NCI-H2196 treated with DMSO at 0.1 percent for 48 hours (cell line): Measurements from ENCODE around the gene ADCY10.
"Not testable (repeated sequence)": the region's sequence is repeated elsewhere in the genome, so short reads cannot be mapped to it uniquely, and the experiment has no call there.

Source experiments
- DNase-seq: peaks from one replicate; lab custom pipeline; 2025; ENCODE audit not compliant: unreplicated experiment; lab: John Stamatoyannopoulos, UW

ADCY10 gene, protein sequence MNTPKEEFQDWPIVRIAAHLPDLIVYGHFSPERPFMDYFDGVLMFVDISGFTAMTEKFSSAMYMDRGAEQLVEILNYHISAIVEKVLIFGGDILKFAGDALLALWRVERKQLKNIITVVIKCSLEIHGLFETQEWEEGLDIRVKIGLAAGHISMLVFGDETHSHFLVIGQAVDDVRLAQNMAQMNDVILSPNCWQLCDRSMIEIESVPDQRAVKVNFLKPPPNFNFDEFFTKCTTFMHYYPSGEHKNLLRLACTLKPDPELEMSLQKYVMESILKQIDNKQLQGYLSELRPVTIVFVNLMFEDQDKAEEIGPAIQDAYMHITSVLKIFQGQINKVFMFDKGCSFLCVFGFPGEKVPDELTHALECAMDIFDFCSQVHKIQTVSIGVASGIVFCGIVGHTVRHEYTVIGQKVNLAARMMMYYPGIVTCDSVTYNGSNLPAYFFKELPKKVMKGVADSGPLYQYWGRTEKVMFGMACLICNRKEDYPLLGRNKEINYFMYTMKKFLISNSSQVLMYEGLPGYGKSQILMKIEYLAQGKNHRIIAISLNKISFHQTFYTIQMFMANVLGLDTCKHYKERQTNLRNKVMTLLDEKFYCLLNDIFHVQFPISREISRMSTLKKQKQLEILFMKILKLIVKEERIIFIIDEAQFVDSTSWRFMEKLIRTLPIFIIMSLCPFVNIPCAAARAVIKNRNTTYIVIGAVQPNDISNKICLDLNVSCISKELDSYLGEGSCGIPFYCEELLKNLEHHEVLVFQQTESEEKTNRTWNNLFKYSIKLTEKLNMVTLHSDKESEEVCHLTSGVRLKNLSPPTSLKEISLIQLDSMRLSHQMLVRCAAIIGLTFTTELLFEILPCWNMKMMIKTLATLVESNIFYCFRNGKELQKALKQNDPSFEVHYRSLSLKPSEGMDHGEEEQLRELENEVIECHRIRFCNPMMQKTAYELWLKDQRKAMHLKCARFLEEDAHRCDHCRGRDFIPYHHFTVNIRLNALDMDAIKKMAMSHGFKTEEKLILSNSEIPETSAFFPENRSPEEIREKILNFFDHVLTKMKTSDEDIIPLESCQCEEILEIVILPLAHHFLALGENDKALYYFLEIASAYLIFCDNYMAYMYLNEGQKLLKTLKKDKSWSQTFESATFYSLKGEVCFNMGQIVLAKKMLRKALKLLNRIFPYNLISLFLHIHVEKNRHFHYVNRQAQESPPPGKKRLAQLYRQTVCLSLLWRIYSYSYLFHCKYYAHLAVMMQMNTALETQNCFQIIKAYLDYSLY (N-terminal part only)

DNA sequence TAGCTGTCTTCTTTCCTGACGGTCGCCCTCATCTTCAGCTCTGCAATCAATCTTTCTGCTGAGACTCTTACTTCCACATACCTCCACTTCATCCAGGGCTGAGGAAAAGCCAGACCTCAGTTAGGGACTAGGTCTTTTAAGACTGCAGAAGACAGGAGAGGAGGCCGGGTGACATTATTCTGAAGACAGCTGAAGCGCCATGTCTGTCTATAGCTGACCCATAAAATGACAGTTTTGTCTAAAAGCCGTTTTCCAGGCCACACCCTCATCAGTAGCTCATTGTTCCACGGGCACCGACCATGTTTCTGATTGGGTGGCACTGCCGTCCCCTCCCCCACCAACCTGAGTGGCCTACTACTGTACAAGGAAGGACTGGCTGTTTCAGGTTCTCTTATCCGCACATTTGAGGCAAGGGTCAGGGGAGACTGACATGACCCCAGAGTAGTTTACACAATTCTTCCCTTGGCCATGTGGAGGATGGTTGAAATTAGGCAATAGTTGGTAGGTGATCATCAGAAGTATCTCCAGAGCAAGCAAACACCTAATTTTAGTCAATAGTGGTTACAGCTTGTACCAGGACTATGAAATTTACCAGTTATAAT is at the start of gene ADCY10:
Gene ADCY10, minus strand, starts transcription at position 240 of the 602 bp plus-strand sequence. CDS start 8,994 bp downstream, outside the sequence.
- DNase-seq, result no peak

DNA sequence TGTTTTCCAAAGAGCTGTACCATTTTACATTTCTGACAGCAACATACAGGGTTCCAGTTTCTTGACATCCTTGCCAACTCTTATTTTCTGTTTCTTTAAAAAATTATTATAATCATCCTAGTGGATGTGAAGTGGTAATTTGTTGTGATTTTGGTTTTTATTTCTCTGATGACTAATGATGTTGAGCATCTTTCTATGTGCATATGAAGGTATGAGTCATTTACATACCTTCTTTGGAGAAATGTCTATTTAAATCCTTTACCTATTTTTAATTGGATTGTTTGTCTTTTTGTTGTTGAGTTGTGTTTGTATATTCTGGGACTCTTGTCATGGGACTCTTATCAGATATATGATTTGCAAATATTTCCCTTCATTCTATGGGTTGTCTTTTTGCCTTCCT is 43.8 kb upstream of the ADCY10 start:
- no peak for DNase-seq

DNA sequence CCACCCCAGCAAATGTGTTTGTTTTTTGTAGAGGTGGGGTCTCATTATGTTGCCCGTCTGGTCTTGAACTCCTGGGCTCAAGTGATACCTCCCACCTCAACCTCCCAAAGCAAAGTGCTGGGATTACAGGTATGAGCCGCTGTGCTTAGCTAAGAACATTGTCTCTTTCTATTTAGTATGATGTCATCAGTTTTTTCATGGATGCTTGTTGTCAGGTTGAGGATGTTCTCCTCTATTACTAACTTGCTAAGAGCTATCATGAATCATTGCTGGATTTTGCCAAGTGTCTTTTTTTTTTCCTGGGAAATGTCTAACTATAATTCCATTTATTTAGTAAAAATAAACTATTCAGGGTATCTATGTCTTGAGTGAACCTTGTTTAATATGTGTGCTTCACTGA is 42.0 kb upstream of the ADCY10 start:
- no peak for DNase-seq

DNA sequence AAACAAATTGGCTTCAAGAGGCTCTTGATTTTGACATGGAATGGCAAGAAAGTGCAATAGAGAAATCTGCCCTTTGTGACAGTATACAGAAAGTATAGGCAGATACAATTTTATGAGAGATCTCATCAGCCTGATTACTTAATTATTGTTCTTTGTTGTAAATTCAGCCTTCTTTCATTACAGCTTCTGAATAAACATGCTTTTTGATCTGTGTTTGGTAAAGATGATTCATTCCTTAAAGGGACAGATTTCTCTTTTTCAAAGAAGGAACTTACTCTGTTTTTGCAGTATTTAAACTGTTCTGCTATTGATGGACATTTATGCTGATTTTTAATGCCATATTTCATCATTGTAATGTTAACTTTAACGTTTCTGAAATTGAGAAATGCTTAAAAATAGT is 36.6 kb upstream of the ADCY10 start:
- no peak for DNase-seq

DNA sequence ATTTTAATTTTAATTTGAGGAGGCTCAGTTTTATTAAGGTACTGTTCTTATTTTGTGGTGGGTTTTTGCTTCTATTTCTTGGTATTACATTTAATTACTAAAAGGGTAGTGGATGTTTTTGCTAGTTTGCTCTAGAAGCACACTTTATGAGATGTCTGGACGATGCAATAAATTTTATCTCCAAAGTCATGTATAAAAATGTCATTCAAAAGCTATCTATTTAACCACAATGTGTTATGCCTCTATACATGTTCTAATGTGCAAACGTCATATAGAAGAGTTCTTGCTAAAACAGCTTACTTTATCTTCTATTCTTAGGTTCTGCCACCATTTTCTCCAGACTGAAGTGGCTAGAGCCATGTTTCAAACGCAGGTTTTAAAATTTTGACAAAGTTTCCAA is 35.9 kb upstream of the ADCY10 start:
- DNase-seq, result no peak

DNA sequence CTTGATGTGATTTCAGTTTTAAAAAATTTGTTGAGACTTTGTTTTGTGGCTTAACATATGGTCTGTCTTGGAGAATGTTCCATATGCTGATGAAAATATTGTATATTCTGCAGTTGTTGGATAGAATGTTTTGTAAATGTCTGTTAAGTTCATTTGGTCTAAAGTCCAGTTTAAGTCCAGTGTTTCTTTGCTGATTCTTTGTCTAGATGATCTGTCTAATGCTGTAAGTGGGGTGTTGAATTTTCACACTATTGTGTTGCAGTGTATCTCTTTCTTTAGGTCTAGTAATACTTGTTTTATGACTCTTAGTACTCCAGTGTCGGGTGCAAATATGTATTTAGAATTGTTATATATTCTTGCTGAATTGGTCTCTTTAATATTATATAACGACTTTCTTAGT is 33.8 kb upstream of the ADCY10 start:
- DNase-seq, result no peak

DNA sequence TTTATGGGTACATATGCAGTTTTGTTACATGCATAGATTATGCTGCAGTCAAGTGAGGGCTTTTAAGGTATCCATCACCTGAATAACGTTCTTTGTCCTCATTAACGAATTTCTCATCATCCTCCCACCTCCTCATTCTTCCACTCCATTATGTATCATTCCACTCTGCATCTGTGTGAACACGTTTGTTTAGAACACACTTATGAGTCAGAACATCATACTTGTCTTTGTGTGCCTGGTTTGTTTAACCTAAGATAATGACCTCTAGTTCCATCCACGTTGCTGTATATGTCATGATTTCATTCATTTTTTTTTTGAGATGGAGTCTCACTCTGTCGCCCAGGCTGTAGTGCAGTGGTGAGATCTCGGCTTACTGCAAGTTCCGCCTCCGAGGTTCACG is 29.6 kb upstream of the ADCY10 start:
- no peak for DNase-seq

DNA sequence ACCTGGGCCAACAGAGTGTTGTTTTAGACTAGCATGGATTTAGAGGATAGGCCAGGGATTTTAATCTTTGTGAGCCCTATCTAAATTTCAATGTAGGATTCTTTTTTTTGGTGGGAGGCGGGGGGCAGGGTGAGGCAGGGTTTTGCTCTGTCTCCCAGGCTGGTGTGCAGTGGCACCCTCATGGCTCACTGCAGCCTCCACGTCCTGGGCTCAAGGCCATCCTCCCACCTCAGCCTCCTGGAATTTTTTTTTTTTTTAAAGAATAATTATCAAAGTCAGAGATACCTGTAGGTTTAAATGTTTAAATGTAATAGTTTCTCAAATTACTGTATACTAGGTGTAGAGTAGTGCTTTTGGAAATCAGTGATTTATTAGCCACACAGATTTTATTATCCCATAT is 26.3 kb upstream of the ADCY10 start:
- no peak for DNase-seq

DNA sequence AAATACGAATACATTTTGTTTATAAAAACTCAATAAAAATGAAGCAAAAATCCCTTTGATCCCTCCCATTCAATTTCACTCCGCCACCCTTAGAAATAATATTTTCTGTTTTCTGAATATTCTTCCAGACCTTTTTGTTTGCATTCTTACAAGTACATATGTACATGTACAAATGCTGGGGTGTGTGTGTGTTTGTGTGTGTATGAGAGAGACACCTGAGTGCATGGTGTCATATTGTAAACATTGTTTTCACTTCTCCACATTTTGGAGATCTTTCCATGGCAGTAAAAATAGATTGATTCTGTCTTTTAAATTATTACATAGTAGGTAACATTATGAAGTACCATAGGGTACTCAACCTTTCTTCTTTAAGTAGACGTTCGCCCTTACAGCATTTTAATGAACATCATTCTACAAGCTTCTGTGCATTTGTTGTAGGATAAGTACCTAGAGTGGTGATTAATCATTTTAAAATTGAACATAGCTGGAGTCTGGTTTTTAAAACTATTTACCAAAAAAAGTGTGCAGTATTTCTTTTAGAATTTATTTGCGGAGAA is 24.2 kb upstream of the ADCY10 start:
- DNase-seq, result no peak

DNA sequence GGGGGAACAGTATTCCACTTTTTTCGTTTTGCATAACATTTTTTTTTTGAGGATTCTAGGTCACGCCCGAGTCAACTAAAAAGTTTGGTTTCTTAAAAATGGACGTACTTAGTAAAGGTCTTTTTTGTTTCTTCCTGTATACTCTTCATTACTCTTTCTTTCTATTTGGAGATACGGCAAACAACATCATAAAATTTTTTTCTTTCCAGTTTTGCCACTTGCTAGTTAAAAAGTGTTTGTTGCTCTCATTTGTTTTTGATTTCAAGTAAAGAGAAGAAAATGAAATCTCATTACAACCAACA is 23.7 kb upstream of the ADCY10 start:
- DNase-seq, result no peak

DNA sequence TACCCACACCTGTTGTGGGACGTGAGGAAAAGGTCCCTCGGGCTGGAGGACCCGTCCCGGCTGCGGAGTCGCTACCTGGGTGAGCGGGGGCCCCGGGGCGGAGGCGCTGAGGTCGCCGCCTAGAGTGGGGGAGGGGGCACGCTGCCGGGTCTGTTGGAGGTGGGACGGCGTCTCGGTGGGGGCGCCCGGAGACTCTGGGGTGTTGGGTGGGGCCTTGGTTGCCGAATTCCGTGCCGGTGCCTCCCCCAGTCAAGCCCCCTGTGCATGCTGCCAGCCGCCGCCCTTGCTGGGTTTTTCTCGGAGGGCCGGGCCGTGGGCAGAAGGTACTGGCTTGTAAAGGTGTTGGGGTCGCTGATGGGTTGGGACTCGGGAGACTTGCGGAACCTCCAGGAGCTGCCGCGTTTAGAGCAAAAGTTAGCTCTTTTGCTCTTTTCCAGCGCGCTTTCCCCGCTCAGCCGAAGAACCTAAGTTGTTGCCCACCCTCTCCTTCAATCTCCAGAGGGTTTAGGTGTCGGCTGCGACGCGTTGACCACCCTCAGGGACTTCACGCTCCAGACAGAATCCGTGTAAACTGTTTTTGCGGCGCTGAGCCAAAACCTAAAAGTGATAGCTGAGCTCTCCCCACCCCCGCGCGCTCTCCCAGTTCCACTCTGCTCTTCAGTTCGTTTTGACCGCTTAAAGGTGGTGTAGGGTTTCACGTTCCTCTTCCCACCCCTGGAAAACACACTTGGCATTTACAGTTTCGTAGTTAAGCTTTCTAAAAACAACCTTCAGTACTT is 23.2 kb upstream of the ADCY10 start, which contains the start of gene MPC2:
Gene MPC2, minus strand, starts transcription at position 143 of the 779 bp plus-strand sequence. CDS start 1,231 bp downstream, outside the sequence.
- DNase-seq, result peak; percentile 12

DNA sequence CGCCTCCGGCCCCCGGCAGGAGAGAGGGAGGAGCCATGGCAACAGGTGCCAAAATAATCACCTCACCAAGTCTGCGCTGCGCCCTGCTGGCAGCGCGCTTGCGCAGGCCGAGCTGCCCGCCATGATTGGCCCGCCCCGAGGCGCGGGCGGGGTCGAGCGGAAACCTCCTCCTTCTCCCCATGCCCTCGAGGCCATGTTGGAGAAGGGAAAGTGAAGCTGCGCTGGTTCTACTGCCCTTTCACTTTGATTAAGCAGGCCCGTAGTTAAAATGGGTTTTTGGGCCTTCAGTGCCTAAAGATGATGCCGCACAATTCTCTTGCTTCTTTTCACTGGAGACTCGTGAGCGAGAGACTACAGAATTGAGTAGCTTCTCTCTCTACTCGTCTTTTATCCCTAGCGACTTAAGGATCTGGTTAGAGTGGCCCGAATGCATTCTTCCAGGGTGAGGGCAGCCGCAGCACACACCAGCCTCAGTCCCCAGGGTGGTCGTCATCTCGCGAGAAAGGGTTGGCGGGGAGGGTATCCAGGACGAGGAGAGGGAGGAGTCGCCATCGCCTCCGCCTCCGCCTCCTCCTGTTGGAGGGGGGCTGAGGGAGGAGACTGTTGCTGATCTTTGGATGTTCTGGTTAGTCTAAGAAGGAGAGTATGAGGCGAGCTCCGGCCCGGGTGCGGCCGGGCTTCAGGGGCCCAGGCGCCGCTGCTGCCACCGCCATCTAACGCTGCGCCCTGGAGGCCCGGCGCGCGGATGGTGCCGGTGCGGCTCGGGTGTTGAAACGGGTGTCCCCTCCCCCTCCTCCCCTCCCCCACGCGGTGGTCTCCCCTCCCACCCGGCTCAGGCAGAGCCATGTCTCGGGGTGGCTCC is 22.4 kb upstream of the ADCY10 start, which contains the start of gene DCAF6:
Gene DCAF6, plus strand, starts transcription at position 616 of the 862 bp plus-strand sequence. Its CDS starts 229 bp downstream, at position 845.
- DNase-seq, result peak; percentile 96

DNA sequence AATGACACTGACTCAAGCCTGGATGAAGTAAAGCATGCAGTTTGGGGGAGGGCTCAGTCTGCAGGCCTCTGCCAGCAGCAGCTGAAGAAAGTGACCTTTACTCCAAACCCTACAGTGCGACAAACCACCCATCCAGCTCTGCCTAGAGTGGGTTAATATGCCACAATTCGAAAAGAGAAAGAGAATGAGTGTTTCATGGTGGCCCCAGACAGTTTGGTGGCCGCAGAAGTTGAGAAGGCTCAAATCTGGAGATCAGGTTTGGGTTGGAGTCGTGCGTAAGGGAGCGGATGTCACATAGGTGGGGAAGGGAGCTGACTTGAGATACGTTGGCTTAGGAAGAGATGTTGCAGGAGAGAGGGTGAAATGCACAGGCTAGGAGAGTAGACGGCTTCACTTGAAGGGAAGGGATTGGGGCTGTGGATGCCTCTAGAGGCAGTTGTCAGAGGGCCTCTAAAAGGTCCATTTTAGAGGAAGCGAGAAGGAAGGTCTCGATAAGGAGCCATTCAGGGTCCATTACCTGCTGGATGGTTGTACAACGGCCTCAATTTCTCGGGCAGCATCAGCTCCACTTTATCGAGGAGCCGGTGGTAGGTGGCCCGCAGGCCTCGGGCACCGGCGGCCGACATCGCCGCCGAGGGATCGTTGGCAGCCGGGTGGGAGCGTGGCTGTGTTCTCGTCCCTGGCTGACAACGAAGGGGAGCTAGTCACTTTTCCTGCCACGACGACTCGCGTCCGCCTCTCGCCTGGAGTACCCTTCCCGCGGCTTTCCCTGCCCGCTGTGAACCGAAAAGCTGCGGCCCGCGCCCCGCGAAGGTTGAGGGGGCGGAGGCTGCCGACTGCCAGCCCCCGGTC is 21.5 kb upstream of the ADCY10 start:
- DNase-seq, result peak; percentile 20

DNA sequence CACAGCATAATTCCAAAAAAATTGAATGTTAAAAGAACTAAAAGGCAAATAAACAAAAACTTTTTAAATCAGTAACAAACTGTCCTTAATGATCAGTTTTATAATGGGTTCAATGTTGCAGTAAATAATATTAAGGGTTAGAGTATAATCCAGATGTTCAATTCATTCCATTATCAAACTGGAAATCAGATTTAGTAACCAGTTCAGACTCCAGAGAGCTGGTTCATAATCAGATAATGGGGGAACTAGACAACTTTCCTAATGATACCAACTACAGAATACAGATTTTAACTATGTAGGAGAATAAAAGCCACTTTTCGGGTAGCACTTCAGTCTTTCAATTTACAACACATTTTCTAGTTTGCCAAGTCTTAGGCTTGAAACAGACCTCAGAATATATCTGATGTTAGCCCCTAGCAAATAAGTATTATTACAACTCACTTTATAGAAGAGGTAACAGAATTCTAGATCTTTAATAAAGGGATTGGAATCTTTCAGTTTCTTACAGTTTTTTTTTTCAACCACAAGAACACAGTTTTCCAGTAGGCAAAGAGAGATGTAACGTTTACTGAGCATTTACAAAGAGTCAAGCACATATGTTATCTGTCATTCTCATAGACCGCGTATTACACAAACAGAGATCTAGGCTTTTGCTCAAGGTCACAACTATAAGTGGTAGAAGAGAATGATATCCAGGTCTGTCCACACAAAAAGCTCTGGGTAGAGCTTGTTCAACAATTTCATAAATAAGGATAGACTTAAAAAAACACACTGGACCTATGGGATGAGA is 20.7 kb upstream of the ADCY10 start:
- DNase-seq, result no peak

DNA sequence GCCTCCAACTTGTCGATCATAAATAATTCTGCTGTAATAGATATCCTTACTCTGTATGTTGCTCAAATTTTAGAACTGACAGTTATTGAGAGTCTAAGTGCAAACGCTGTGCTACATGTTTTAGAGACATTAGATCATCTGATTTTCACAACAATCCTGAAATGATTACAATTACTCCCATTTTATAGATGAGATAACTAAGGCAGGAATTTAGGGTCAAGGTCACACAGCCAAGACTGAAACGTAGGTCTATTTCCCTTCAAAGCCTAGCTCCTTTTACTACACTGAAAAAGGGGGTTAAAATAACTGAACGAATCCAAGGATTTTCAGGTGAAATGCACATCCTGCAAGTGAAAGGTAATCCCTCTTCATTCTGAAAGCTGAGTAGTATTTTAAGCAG is 19.9 kb upstream of the ADCY10 start:
- no peak for DNase-seq

DNA sequence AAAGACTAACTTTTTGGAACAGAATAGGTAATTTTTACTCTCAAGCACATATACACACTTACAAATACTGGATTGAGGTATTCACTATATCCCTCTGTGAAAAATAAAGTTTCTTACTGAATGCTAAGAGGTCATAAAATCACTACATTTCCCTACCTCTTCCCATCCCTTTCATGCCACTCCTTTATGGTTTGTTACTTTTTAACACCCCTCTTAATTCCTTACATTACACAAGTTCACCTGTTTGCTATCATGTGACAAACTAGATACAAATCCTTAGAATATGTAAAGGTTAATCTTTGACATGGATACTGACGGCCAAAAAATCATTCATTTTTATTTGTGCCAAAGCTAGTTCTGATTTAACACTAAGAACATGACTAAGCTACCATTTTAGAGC is 15.8 kb upstream of the ADCY10 start:
- no peak for DNase-seq

DNA sequence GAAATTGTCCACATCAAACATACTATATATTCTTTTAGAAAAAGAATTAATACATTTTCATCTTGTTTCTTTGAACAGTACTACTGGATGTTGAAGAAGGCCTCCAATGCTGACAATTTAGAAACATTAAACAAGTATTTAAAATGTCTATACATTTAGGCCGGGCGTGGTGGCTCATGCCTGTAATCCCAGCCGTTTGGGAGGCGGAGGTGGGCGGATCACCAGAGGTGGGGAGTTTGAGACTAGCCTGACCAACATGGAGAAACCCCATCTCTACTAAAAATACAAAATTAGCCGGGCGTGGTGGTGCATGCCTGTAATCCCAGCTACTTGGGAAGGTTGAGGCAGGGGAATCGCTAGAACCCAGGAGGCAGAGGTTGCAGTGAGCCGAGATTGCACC is 15.0 kb upstream of the ADCY10 start:
- not testable (repeated sequence) for DNase-seq
